ENCODE data around the gene FLNB. TPM values are rescaled to one million over a fixed set of nuclear protein-coding genes. Genes with fewer than 3 reads are reported as not detected.

Gene FLNB
- total and polyA plus RNA-seq, 10 of the 15 experiments (the other 5 are each of a cell fraction or from before 2014, with no cell fraction given), result 13.6 to 51.8 (median 26.4) TPM

GRCh38 chr3:58077596-58078285 is 69.5 kb downstream of the FLNB start:
- no peak for DNase-seq (ENCODE audit: low read depth, low spot score)
- Histone ChIP-seq H4K20me1 (ENCODE audit: control insufficient read depth, insufficient read depth) (no peaks in the 10 kb centered on the region), H3K9ac (ENCODE audit: control insufficient read depth, insufficient read depth, low read length) (no peak overlapping the region), H3K36me3 (ENCODE audit: control insufficient read depth in 2 of 2, insufficient read depth in 2 of 2, low read length in 1 of 2) (peaks cover 7 to 9% of the 10 kb centered on the region in 2 experiments; a peak in 3 of 4 replicates), H3K4me3 (no peak overlapping the region), H3K9me3 (replicated peaks; ENCODE audit: control insufficient read depth, insufficient read depth, low read length) (no peaks in the 10 kb centered on the region), H2AFZ (ENCODE audit: control insufficient read depth, low read depth, low read length) (no peak overlapping the region), H3K4me2 (ENCODE audit: control insufficient read depth, insufficient read depth) (no peak overlapping the region), H3K4me1 (ENCODE audit: control insufficient read depth, insufficient read depth, low read length) (peaks cover 22% of the 10 kb centered on the region), H3K27me3 (replicated peaks in 1 of 2; ENCODE audit: control insufficient read depth in 2 of 2, insufficient read depth in 2 of 2, low read length in 1 of 2) (no peaks in the 10 kb centered on the region), H3K79me2 (ENCODE audit: control insufficient read depth, insufficient read depth, low read length) (no peaks in the 10 kb centered on the region), H3K27ac (ENCODE audit: control insufficient read depth, insufficient read depth) (no peak overlapping the region)
- POLR2A ChIA-PET, result no interaction called here
- SMC1A ChIA-PET (ENCODE audit: uncharacterized antibody, unreplicated experiment), result no interaction called here
- in situ Hi-C loops (cut with MboI), result no loop called here
- ATAC-seq, result no peak
- RAD21 ChIA-PET (ENCODE audit: unreplicated experiment), result no interaction called here
- FAIRE-seq, result no peak
- BruUV-seq (replicated peaks), result no TSS peak
- CTCF ChIA-PET, result no interaction called here
- no peak for TF ChIP-seq FOS (IDR thresholded peaks at IDR 0.05; ENCODE audit: borderline replicate concordance, extremely low read depth, insufficient read length)
- TF ChIP-seq, protein P1, sequence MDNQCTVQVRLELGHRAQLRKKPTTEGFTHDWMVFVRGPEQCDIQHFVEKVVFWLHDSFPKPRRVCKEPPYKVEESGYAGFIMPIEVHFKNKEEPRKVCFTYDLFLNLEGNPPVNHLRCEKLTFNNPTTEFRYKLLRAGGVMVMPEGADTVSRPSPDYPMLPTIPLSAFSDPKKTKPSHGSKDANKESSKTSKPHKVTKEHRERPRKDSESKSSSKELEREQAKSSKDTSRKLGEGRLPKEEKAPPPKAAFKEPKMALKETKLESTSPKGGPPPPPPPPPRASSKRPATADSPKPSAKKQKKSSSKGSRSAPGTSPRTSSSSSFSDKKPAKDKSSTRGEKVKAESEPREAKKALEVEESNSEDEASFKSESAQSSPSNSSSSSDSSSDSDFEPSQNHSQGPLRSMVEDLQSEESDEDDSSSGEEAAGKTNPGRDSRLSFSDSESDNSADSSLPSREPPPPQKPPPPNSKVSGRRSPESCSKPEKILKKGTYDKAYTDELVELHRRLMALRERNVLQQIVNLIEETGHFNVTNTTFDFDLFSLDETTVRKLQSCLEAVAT (IDR thresholded peaks at IDR 0.05), result no peak
- TF ChIP-seq KDM1A (IDR thresholded peaks at IDR 0.05; ENCODE audit: borderline replicate concordance), result no peak
- TF ChIP-seq EED (IDR thresholded peaks at IDR 0.05; ENCODE audit: low read depth), result no peak
- TF ChIP-seq, protein P2, sequence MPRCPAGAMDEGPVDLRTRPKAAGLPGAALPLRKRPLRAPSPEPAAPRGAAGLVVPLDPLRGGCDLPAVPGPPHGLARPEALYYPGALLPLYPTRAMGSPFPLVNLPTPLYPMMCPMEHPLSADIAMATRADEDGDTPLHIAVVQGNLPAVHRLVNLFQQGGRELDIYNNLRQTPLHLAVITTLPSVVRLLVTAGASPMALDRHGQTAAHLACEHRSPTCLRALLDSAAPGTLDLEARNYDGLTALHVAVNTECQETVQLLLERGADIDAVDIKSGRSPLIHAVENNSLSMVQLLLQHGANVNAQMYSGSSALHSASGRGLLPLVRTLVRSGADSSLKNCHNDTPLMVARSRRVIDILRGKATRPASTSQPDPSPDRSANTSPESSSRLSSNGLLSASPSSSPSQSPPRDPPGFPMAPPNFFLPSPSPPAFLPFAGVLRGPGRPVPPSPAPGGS (IDR thresholded peaks at IDR 0.05; ENCODE audit: borderline replicate concordance, insufficient read depth, low read depth, low read length, poor library complexity, severe bottlenecking), result no peak
- intact Hi-C loops (cut with micrococcal nuclease; ENCODE audit: unreplicated experiment), result no loop called here

Measured in GM12878 (cell line).